HEK293 (cell line): Measurements from ENCODE around the gene PTGES2.

Experiments used
- CTCF ChIA-PET: fragments of 350-600 bp; formaldehyde crosslinking; extraction: SDS; loops from one replicate; lab custom pipeline; 2021; ENCODE audit warnings: antibody characterized with exemption; lab: Yijun Ruan, JAX
- POLR2A ChIA-PET: fragments of 300-600 bp; formaldehyde crosslinking; extraction: SDS; loops from one replicate; lab custom pipeline; 2020; ENCODE audit warnings: antibody characterized with exemption, inconsistent platforms; lab: Yijun Ruan, JAX
- H3K27ac ChIP-seq: fragments of 200-500 bp; sonication (Bioruptor generic); 2 replicates; pipeline ENCODE4 v1.5.1; 2014; ENCODE audit warnings: low read depth, low read length, control low read depth, inconsistent platforms; ENCODE audit errors: extremely low read depth
- H3K36me3 ChIP-seq, 2 experiments: fragments of 200-500 bp in 1 of 2; sonication (Bioruptor generic) in 1 of 2; 1 replicate in 1 of 2; 2 replicates in 1 of 2; pipeline ENCODE4 v1.5.1; 2014 to 2017; ENCODE audit warnings: inconsistent platforms in 2 of 2, low read length in 2 of 2; ENCODE audit not compliant: control insufficient read depth in 2 of 2, insufficient read depth in 1 of 2
- H3K4me1 ChIP-seq: fragments of 200-500 bp; sonication (Bioruptor generic); 2 replicates; pipeline ENCODE4 v1.5.1; 2014; ENCODE audit warnings: mild to moderate bottlenecking, low read length, inconsistent platforms; ENCODE audit not compliant: control insufficient read depth, insufficient read depth
- H3K4me3 ChIP-seq: 2 replicates; pipeline ENCODE4 v1.5.1; 2011; ENCODE audit warnings: low read depth, mild to moderate bottlenecking, control low read depth, low read length, moderate library complexity
- H3K9me3 ChIP-seq: fragments of 200-500 bp; sonication (Bioruptor generic); 2 replicates; pipeline ENCODE4 v1.5.1; 2014; ENCODE audit warnings: low read depth, low read length, inconsistent platforms; ENCODE audit not compliant: control insufficient read depth, insufficient read depth
- GLIS1 ChIP-seq: fragments of 450-650 bp; formaldehyde crosslinking; IDR thresholded peaks from 2 replicates; pipeline ENCODE4 v1.5.1; 2016; ENCODE audit warnings: missing biosample characterization, missing genetic modification characterization
- KLF10 ChIP-seq: fragments of 450-650 bp; IDR thresholded peaks from 2 replicates; pipeline ENCODE4 v1.5.1; 2018; ENCODE audit warnings: missing biosample characterization, mild to moderate bottlenecking, missing genetic modification characterization
- KLF7 ChIP-seq: fragments of 450-650 bp; formaldehyde crosslinking; IDR thresholded peaks from 2 replicates; pipeline ENCODE4 v1.5.1; 2016; ENCODE audit warnings: missing biosample characterization, missing genetic modification characterization, borderline replicate concordance
- KLF9 ChIP-seq: fragments of 450-650 bp; formaldehyde crosslinking; IDR thresholded peaks from 2 replicates; pipeline ENCODE4 v1.5.1; 2016; ENCODE audit warnings: missing biosample characterization, missing genetic modification characterization, low read depth
- OVOL3 ChIP-seq: fragments of 450-650 bp; formaldehyde crosslinking; IDR thresholded peaks from 2 replicates; pipeline ENCODE4 v1.5.1; 2016; ENCODE audit warnings: missing biosample characterization, missing genetic modification characterization
- REPIN1 ChIP-seq: fragments of 450-650 bp; formaldehyde crosslinking; IDR thresholded peaks from 2 replicates; pipeline ENCODE4 v1.5.1; 2017; ENCODE audit warnings: missing biosample characterization, missing genetic modification characterization, low read depth
- ZNF140 ChIP-seq: fragments of 450-650 bp; formaldehyde crosslinking; IDR thresholded peaks from 2 replicates; pipeline ENCODE4 v1.5.1; 2016; ENCODE audit warnings: missing biosample characterization, missing genetic modification characterization
- ZNF214 ChIP-seq: fragments of 450-650 bp; formaldehyde crosslinking; IDR thresholded peaks from 2 replicates; pipeline ENCODE4 v1.5.1; 2017; ENCODE audit warnings: missing biosample characterization, mild to moderate bottlenecking, missing genetic modification characterization, borderline replicate concordance
- ZNF223 ChIP-seq: fragments of 450-650 bp; formaldehyde crosslinking; IDR thresholded peaks from 2 replicates; pipeline ENCODE4 v1.5.1; 2016; ENCODE audit warnings: missing biosample characterization, missing genetic modification characterization
- ZNF354C ChIP-seq: fragments of 450-650 bp; formaldehyde crosslinking; IDR thresholded peaks from 2 replicates; pipeline ENCODE4 v1.5.1; 2016; ENCODE audit warnings: missing biosample characterization, missing genetic modification characterization, low read depth, borderline replicate concordance
- ZNF433 ChIP-seq: fragments of 450-650 bp; formaldehyde crosslinking; IDR thresholded peaks from 2 replicates; pipeline ENCODE4 v1.5.1; 2016; ENCODE audit warnings: missing biosample characterization, missing genetic modification characterization, low read depth
- ZNF596 ChIP-seq: fragments of 450-650 bp; IDR thresholded peaks from 2 replicates; pipeline ENCODE4 v1.5.0; 2018; ENCODE audit warnings: missing biosample characterization, mild to moderate bottlenecking, missing genetic modification characterization, moderate library complexity
- ZNF76 ChIP-seq: fragments of 450-650 bp; formaldehyde crosslinking; IDR thresholded peaks from 2 replicates; pipeline ENCODE4; 2016; ENCODE audit warnings: low read depth, missing biosample characterization, missing genetic modification characterization, borderline replicate concordance
- ZNF768 ChIP-seq: fragments of 450-650 bp; formaldehyde crosslinking; IDR thresholded peaks from 2 replicates; pipeline ENCODE4 v1.5.1; 2018; ENCODE audit warnings: missing biosample characterization, mild to moderate bottlenecking, missing genetic modification characterization
- ZNF776 ChIP-seq: fragments of 450-650 bp; formaldehyde crosslinking; IDR thresholded peaks from 2 replicates; pipeline ENCODE4 v1.5.0; 2017; ENCODE audit warnings: missing biosample characterization, missing genetic modification characterization, borderline replicate concordance
- ZSCAN23 ChIP-seq: fragments of 450-650 bp; formaldehyde crosslinking; IDR thresholded peaks from 2 replicates; pipeline ENCODE4 v1.5.1; 2016; ENCODE audit warnings: missing biosample characterization, missing genetic modification characterization
- ZXDB ChIP-seq: fragments of 450-650 bp; formaldehyde crosslinking; IDR thresholded peaks from 2 replicates; pipeline ENCODE4 v1.5.1; 2016; ENCODE audit warnings: missing biosample characterization, missing genetic modification characterization
- TF ChIP-seq, protein P1 (sequence below): fragments of 450-650 bp; formaldehyde crosslinking; IDR thresholded peaks from 2 replicates; pipeline ENCODE4 v1.5.1; 2016; ENCODE audit warnings: missing biosample characterization, missing genetic modification characterization
- TF ChIP-seq, protein P2 (sequence below): fragments of 450-650 bp; formaldehyde crosslinking; IDR thresholded peaks from 2 replicates; pipeline ENCODE4 v1.5.1; 2016; ENCODE audit warnings: missing biosample characterization, missing genetic modification characterization
- TF ChIP-seq, protein P3 (sequence below): fragments of 450-650 bp; formaldehyde crosslinking; IDR thresholded peaks from 2 replicates; pipeline ENCODE4 v1.5.1; 2016; ENCODE audit warnings: missing biosample characterization, missing genetic modification characterization

PTGES2 gene

DNA sequence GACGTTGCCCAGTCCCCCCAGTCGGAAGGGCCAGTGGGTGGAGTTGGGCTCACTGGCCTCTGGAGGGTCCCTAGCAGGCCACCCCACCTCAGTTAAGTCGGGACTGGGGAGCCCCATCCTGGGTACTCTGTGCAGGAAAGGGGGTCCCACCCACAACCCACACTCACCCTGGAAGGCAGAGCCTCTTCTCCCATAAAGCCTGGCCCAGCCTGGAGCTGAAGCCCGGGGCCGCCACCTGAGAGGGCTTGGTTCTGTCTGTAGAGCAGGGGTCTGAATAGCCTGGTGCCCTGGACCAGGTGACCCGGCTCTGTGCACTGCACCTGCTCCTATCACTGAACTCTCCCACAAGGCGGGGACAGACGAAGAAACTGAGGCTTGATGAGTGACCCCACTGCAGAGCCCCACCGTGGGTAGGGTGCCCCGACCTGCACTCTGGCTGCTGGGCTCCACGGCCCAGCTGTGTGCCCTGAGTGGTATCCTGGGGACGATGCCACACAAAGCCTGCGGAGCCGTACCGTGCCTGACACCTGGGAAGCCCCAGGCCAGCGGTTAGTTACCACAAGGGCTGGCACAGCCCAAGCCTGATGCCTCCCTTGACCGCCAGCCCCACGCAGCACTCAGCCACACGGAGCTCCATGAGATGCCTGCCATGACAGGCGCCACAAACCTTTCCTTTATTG, 7.3 kb downstream of the PTGES2 start:
- TF ChIP-seq ZSCAN23 (tag by site-specific recombination) (no peak), GLIS1 (tag by site-specific recombination) (no peak), ZNF433 (tag by site-specific recombination) (no peak), ZNF214 (tag by site-specific recombination) (no peak), ZXDB (no peak), ZNF596 (tag by site-specific recombination) (no peak), ZNF140 (no peak), ZNF776 (tag by site-specific recombination) (no peak), KLF7 (tag by site-specific recombination) (no peak), KLF9 (tag by site-specific recombination) (no peak), ZNF768 (tag by site-specific recombination) (no peak), ZNF76 (tag by site-specific recombination) (no peak), OVOL3 (tag by site-specific recombination) (no peak), ZNF223 (no peak), ZNF354C (tag by site-specific recombination) (no peak), REPIN1 (tag by site-specific recombination) (no peak), KLF10 (tag by site-specific recombination) (no peak)
- TF ChIP-seq, protein P1, sequence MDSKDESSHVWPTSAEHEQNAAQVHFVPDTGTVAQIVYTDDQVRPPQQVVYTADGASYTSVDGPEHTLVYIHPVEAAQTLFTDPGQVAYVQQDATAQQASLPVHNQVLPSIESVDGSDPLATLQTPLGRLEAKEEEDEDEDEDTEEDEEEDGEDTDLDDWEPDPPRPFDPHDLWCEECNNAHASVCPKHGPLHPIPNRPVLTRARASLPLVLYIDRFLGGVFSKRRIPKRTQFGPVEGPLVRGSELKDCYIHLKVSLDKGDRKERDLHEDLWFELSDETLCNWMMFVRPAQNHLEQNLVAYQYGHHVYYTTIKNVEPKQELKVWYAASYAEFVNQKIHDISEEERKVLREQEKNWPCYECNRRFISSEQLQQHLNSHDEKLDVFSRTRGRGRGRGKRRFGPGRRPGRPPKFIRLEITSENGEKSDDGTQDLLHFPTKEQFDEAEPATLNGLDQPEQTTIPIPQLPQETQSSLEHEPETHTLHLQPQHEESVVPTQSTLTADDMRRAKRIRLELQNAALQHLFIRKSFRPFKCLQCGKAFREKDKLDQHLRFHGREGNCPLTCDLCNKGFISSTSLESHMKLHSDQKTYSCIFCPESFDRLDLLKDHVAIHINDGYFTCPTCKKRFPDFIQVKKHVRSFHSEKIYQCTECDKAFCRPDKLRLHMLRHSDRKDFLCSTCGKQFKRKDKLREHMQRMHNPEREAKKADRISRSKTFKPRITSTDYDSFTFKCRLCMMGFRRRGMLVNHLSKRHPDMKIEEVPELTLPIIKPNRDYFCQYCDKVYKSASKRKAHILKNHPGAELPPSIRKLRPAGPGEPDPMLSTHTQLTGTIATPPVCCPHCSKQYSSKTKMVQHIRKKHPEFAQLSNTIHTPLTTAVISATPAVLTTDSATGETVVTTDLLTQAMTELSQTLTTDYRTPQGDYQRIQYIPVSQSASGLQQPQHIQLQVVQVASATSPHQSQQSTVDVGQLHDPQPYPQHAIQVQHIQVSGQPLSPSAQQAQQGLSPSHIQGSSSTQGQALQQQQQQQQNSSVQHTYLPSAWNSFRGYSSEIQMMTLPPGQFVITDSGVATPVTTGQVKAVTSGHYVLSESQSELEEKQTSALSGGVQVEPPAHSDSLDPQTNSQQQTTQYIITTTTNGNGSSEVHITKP (tag by site-specific recombination): no peak
- TF ChIP-seq, protein P2, sequence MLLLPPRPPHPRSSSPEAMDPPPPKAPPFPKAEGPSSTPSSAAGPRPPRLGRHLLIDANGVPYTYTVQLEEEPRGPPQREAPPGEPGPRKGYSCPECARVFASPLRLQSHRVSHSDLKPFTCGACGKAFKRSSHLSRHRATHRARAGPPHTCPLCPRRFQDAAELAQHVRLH: no peak
- TF ChIP-seq, protein P3, sequence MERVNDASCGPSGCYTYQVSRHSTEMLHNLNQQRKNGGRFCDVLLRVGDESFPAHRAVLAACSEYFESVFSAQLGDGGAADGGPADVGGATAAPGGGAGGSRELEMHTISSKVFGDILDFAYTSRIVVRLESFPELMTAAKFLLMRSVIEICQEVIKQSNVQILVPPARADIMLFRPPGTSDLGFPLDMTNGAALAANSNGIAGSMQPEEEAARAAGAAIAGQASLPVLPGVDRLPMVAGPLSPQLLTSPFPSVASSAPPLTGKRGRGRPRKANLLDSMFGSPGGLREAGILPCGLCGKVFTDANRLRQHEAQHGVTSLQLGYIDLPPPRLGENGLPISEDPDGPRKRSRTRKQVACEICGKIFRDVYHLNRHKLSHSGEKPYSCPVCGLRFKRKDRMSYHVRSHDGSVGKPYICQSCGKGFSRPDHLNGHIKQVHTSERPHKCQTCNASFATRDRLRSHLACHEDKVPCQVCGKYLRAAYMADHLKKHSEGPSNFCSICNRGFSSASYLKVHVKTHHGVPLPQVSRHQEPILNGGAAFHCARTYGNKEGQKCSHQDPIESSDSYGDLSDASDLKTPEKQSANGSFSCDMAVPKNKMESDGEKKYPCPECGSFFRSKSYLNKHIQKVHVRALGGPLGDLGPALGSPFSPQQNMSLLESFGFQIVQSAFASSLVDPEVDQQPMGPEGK (tag by site-specific recombination): no peak
- ChIA-PET CTCF (interaction anchor here (0.6 to 1.6 kb wide), 3 partner anchors 8 to 336 kb away, joined by 3 to 10 read pairs (median 4); no protein-coding TSS in a partner anchor), POLR2A (interaction anchor here (0.6 to 1.4 kb wide), 4 partner anchors 8 to 569 kb away, joined by 3 read pairs; no protein-coding TSS in a partner anchor)
- H3K27ac ChIP-seq: no peak overlapping the region
- H3K36me3 ChIP-seq: peaks cover 0 to 55% of the 10 kb centered on the region in 2 experiments; a peak in 2 of 3 replicates
- no peaks in the 10 kb centered on the region for H3K9me3 ChIP-seq
- H3K4me1 ChIP-seq: no peaks in the 10 kb centered on the region
- H3K4me3 ChIP-seq: no peak overlapping the region
